HG03432 (cell line): ENCODE data around the gene HTR1D.

Source experiments
- ATAC-seq: cut with Tn5 transposase; IDR thresholded peaks from one replicate; pipeline ENCODE4 v1.9.1; 2021; ENCODE audit warnings: mild to moderate bottlenecking, moderate library complexity; ENCODE audit not compliant: unreplicated experiment

Gene HTR1D

GRCh38 chr1:23156940-23157339, 60.4 kb downstream of the HTR1D start:
- ATAC-seq, result no peak

GRCh38 chr1:23152966-23153684, 64.2 kb downstream of the HTR1D start:
- no peak for ATAC-seq

GRCh38 chr1:23150742-23151141, 66.6 kb downstream of the HTR1D start:
- ATAC-seq, result no peak

GRCh38 chr1:23150125-23150524, 67.2 kb downstream of the HTR1D start:
- no peak for ATAC-seq

- ATAC-seq, result no peak
These were observed 68.2 kb downstream of the HTR1D start for GRCh38 chr1:23149114-23149513.

GRCh38 chr1:23148084-23148483, 69.2 kb downstream of the HTR1D start:
- no peak for ATAC-seq
